ENCODE measurements around the gene NDC1.

The NDC1 gene

DNA sequence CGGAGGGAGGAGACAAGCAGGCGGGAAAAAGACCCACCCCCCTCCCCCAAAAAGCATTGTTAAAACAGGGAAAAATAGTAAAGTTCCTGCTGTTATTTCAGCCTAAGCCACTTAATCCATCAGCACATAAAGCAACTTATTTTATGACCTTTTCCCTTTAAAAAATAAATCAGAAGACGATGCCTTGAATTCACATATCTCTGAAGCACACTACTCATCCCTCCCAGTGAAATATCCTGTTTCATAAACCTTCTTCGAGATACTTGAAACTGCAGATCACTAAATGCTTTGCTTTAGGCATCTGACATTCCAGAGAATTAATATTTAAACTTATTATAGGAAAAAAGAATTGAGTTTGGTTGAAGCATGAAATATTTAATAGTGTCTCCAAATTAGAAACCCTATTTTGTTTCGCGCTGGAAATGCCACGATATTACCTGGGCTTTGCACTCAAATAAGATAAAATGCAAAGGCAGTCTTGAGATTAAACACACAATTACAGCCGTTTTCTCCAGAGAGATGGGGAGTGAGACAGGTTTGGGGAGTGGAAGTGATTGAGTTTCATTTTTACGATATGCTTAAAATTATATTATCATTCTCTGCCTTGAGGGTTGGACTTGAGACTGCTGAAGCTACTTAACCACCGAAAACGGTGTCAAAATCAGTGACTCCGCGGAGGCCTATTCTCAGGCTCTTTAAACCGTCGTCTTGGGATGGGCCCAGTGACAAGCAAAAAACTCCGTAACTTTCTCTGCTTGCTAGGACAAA lies 108.5 kb downstream of the NDC1 start:
- no peak for DNase-seq

DNA sequence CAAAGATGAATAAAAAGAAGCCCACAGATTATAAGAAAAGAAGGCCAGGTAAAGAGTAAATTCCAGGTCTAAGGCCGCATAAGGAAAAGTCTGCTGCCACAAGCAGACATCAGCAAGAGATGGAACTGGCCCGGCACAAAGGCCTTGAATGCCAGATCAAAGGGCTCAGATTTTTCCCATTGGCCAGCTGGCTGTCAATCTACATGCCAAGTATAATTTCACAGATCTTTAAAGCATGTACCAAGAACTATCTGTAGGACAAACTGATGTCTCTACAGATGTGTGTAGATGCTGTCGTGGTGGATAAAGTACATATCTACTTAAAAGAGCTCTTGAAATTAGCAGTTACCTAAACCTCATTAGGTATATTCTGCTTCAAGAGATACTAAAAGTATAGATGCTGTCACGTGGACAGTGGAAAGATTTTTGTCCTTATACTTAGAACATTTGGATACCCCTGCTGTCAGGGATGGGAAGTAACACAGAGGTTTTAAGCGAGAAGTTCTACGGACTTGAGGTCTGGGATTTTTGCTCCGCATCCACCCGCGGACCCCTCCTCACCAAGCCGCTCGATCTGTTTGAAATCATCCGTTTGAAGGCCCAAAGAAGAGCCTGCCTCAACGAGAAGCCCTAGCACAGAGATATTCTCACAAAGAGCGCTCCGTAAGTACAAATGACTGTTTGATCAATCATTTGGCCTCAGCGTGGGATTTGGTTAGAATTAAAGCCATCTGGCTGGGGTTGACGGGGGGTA lies 109.2 kb downstream of the NDC1 start:
- no peak for DNase-seq

DNA sequence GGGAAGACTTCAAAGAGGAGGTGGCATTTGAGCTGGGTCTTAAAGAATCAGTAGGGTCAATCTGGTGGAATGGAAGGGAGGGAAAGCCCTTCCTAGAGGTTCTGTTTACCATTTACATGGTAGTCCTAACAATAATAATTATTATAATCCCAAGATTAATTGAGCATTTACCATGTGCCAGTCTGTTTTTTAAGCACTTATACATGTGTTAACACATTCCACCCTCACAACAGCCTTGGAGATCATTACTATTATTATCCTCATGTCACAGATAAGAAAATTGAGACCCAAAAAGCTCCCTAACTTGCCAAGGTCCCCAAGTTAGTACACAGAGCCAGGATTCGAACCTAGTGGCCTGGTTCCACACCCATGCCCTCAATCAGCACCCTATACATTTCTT lies 109.9 kb downstream of the NDC1 start:
- DNase-seq, result no peak

DNA sequence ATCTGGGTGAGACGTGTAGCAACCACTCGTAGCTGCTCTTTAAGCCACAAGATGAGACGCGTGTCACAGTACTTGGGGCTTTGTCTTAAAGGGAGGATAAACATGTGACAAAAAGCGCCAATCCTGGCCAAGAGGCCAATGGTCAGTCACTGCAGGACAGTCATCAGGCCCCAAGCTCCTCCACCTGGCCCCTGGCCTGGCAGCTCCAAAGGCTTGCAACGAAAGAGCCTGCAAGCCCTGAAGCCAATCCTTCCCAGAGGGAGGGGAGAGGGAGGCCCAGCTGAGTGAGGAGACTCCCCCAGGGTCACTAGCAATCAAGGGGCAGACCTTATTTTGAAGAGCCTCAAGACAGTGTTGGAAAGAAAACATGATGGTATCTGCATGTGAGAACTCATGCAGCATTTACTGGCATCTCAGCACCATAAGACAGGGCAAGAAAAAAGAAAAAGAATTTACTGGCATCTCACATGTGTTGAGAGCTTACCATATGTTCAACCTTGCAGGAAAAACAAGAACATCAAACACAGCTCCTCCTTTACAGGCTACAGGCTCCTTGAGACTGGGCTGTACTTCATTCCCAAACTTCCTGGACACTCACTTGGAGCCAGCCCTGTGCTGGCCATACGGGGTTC lies 110.5 kb downstream of the NDC1 start:
- no peak for DNase-seq

DNA sequence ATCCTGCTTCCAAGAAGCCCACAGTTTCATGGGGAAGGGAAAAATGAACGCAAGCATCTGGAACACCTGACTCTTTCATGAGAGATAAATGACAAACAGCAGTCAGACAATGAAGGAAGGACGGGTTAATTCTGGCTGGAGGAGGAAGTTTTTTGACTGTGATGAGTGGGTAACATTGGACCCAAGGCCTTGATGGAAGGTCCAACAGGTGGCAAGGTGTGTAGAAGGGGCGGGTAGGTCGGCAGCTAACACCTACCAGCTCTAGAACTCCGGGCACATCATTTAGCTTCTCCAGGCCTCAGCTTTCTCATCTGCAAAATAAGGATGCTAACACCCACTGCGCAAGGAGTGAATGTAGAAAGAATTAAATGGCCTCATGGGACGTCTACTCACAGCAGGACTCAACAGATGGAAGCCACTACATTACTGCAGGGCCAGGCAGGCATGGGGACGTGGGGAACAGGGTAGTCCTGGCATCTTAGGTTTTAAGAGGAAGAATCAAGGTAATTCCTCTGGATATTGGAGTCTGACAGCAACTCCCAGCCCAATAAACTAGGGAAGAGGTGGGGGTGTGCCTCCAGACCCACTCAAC lies 112.0 kb downstream of the NDC1 start:
- DNase-seq, result no peak

DNA sequence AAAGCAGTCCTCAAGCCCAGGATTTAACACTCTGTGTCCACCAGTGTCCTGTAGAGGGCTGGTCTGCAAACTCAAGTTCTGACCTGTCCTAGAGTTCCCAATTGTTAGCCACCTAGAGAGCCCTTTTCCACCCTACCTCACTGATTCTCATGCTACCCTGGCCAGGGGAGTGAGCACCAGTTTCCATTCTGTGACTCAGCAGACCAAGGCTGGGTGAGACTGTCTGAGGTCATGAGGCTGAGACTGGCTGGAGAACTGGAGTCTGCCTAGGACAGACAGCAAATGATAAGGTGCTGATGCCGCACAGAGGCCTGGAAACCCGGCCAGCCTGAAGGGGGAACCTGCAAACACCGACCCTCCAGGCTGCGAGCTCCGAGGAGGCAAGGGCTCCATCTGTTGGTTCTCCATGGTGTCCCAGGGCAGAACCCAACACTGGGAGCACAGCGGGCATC lies 112.8 kb downstream of the NDC1 start:
- DNase-seq, result no peak

DNA sequence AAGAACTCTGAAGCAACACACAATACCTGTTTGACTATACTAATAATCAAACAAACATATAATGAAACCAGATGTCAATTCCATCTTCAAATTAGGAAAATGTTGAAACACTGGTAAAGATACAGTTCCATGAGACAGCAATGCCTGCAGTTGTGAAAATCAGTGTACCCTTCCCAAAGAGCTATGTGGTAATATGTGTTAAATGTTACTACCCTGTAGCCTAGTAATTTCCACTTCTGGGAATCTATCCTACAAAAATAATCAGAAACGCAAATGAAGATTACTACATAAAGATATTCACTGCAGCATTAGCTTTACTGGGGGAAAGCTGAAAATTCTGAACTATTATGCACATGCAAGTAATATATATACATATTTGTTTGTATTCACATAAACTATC lies 116.1 kb downstream of the NDC1 start:
- no peak for DNase-seq

DNA sequence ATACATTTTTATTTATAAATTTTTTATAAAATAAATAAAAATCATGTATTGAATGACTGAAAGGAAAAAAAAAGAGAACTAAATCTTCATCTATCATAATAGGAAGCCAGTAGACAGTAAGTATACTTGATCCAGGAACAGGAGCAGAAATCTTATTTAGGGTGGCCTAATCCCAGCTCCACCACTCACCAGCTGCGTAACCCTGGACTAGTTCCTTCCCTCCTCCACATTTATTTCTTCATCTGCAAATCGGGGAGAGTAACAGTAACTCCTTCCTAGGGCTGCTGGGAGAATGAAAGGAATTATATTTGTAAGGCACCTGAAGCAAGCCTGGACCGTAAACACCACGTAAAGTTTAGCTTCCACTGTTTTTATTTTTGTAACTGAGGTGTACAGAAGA lies 117.0 kb downstream of the NDC1 start:
- DNase-seq, result no peak

DNA sequence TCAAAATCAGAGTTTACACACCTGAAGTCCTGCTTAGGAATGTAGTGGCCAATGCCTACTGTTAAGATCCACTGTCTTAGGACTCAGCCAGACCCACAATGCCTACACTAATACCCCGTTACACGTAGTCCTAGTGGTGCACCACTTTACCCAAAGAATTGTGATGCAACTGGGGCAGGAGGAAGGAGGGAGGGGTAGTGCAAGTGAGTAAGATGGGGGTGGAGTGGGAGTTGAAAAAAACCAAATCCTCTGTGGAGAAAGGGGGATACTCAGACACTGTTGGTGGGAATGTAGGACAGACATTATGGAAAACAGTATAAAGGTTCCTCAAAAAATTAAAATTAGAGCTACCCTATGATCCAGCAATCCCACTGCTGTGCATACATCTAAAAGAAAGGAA lies 118.6 kb downstream of the NDC1 start:
- DNase-seq, result no peak

DNA sequence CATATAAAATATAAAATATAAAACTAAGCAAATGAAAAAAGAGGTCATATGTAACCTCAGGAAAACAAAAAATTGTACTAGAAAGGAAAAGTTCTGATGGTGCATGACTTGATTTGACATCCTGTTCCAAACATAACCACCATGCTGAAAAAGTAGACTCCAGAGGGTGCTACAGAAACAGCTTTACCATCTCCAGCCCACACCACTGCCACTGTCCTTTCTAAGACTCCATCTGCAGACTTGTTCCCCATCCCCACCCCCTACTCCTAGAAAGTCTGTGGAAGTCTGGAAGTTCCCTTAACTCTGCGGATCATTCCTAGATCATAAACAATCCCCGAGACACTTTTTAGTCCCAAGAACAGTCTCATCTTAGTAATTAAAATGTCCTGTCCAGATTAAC lies 119.7 kb downstream of the NDC1 start:
- no peak for DNase-seq

DNA sequence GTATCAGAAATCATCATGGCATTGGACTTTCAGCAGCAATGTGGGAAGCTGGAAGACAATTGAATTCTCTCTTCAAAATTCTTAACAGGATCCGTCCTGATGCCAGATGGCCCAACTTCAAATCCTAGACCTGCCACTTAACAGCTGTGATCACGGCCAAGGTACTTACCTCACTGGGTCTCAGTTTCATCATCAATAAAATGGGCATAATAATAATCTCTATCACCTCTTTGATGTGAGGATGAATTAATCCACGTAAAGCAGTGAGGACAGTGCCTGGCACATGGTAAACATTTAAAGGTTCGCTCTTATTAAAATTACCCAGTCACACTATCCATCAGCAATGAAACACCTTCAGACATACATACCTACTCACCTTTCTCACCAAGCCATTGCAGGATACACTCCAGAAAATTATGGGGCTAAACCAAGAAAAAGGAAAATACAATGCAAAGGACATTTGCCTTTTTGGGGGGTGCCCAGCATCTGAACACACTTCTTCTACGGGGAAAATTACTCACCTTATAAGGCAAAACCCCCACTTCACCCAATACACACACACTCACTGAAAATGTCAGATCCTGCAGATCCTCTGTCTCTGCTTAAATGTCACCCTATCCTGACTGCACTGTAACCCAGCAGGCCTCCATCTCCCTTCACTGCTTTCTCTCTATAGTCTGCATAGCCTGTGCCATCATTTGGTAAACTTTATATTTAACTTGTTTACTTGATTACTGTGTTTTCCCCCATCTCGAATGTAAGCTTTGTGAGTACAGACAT lies 120.9 kb downstream of the NDC1 start:
- DNase-seq, result no peak

DNA sequence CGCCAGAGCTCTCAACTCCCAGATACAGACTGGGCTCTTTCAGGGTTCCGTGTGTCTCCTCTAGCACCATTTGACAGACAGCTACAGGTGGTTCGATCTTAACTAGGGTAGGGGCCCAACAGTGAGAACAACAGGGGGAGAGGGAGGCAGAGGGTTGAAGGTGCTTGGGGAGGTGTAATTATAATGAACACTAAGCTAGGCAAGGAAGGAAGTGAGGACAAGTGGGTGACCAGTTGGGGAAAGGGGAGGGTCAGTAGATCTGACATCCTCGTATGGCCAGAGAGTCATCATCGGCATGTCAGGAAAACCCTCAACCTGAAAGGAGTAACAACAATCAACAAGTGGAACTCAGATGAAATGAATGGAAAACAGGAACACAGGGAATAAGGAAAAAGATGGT lies 121.9 kb downstream of the NDC1 start:
- DNase-seq, result no peak

DNA sequence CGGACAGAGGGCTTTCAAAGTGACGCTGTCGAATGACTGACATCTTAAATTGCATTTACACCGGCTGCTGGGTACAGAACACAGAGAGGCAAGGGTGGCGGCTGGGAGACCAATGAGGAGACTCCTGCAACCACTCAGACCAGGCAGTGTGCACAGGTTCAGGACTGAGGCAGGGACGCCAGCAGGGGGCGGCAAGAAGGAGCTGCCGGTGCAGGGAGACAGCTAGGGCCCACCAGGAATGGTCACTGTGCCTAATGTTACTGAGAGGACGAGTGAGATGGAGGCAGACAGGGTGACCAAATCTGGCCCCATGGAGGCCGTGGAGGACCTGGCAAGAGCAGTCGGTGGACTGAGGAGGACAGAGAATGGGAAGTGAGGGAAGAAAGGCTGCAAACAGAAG lies 122.6 kb downstream of the NDC1 start:
- no peak for DNase-seq

Measured in right forelimb (tissue), 1 donor.